ENCODE results near the gene WDR91.

- TF ChIP-seq ZC3H11A (IDR thresholded peaks at IDR 0.05) = no peak
- no peak for TF ChIP-seq JUNB (IDR thresholded peaks at IDR 0.05)
Measured at GRCh38 chr7:135151132-135151531, 60.2 kb downstream of the WDR91 start.
